Skeletal muscle tissue (tissue), 4 donors: Measurements from ENCODE around the gene CYLD. TPM values are rescaled to one million over a fixed set of nuclear protein-coding genes. Genes with fewer than 3 reads are reported as not detected.

ENCODE experiments used
- H3K27ac ChIP-seq: one replicate; pipeline ENCODE4 v1.7.0; 2013; ENCODE audit warnings: mild to moderate bottlenecking, low read depth, low read length, inconsistent platforms
- H3K27me3 ChIP-seq, 3 donors: one replicate each; pipeline ENCODE4 v1.7.0; 2013; ENCODE audit warnings: low read length in 3 of 3; ENCODE audit not compliant: control insufficient read depth in 3 of 3, insufficient read depth in 3 of 3
- H3K36me3 ChIP-seq, 3 donors: one replicate each; pipeline ENCODE4 v1.7.0; 2013; ENCODE audit warnings: low read length in 3 of 3; ENCODE audit not compliant: control insufficient read depth in 3 of 3, insufficient read depth in 3 of 3
- H3K4me1 ChIP-seq, 3 donors: one replicate each; pipeline ENCODE4 v1.7.0; 2013; ENCODE audit warnings: low read length in 3 of 3, mild to moderate bottlenecking in 3 of 3; ENCODE audit not compliant: control insufficient read depth in 3 of 3, insufficient read depth in 3 of 3
- H3K4me3 ChIP-seq, 3 donors: one replicate each; pipeline ENCODE4 v1.7.0; 2013; ENCODE audit warnings: low read length in 3 of 3
- H3K9ac ChIP-seq, 3 donors: one replicate each; pipeline ENCODE4 v1.7.0; 2013; ENCODE audit warnings: low read length in 3 of 3, mild to moderate bottlenecking in 3 of 3, moderate library complexity in 2 of 3, low read depth in 1 of 3
- H3K9me3 ChIP-seq, 3 donors: one replicate each; pipeline ENCODE4 v1.7.0; 2013; ENCODE audit warnings: low read length in 3 of 3; ENCODE audit not compliant: control insufficient read depth in 3 of 3
- total RNA-seq: library from RNA; depleted of rRNA; stranded (reverse); fragments of >200 nt; gene quantifications from one replicate; pipeline ENCODE4 v1.2.3, GENCODE V29; 2014
- donor health status: Osteomylitis.

CYLD gene
- total RNA-seq, 1 donor from 2014 or later = 32.4 TPM

DNA sequence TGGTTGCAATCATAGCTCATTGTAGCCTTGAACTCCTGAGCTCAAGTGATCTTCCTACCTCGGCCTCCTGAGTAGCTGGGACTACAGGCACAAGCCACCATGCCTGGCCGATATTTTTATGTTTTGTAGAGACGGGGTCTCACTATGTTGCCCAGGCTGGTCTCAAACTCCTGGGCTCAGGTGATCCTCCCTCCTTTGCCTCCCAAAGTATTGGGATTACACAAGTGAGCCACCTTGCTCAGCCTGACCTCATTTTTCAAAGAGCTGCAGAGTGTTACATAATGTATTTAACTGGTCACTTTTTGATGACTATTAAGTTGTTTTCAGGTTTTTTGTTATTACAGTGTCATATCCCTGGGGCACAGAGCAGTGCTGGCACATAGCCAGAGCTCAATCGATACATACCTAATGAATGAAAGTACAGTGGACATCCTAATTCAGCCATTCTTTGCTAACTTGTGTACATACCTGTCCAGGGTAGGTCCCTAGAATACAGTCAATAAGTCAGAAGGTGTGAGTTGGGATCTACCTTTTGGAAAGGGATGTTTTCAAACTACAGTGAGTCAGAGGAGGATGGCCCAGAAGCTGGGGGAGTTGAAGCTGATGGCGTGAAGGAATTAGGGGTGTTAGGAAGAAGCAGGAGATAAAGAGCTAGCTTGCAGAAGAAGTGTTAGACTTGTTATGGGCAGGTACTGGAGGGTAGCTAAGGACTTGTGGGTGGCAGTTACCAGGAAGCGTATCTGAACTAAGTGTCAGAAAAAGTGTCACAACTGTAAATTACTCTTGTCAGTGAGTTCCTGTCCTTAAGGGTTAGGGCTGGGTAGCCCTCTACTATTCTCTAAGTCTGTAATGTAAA is 20.1 kb upstream of the CYLD start:
- no peak overlapping the region for H3K4me3 ChIP-seq
- H3K27me3 ChIP-seq = no peaks in the 10 kb centered on the region
- no peaks in the 10 kb centered on the region for H3K4me1 ChIP-seq

DNA sequence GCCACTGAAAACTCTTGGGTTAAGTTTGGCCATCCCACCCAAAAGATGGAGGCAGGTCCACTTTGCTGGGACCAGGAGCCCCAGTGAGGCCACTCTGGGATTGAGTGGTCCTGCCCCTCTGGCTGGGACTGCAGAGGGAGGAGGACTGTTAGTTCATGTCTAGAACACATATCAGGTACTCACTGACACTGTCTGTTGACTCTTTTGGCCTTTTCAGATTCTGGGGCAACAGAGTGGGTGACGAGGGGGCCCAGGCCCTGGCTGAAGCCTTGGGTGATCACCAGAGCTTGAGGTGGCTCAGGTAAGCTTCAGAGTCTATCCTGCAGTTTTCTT is 19.5 kb upstream of the CYLD start:
- Histone ChIP-seq H3K36me3 (no peaks in the 10 kb centered on the region), H3K4me3 (no peak overlapping the region), H3K4me1 (no peaks in the 10 kb centered on the region), H3K27ac (no peak overlapping the region), H3K27me3 (no peaks in the 10 kb centered on the region), H3K9ac (no peak overlapping the region), H3K9me3 (no peaks in the 10 kb centered on the region)

More for the DNA sequence above, 20.1 kb upstream of the CYLD start:
- H3K36me3 ChIP-seq = no peaks in the 10 kb centered on the region
- no peak overlapping the region for H3K27ac ChIP-seq
- H3K9ac ChIP-seq = no peak overlapping the region
- H3K9me3 ChIP-seq = no peaks in the 10 kb centered on the region

DNA sequence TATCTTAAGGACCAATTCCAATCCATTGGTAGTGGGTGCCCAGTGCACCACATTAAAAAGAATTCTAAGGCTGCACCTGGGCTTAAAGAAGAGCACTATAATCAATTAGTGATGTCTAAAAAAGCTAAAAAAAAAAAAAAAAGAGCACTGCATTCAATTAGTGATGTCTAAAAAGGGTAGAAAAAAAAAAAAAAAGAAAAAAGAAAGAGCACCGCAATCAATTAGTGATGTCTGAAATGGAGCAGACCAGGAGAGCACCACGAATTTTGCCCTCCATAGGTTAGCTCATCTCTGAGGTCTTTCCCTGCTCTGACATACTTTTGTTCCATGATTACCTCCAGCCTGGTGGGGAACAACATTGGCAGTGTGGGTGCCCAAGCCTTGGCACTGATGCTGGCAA is 18.9 kb upstream of the CYLD start:
- H3K36me3 ChIP-seq = no peaks in the 10 kb centered on the region
- no peak overlapping the region for H3K4me3 ChIP-seq
- no peaks in the 10 kb centered on the region for H3K4me1 ChIP-seq
- no peaks in the 10 kb centered on the region for H3K27me3 ChIP-seq
- no peak overlapping the region for H3K27ac ChIP-seq
- no peaks in the 10 kb centered on the region for H3K9me3 ChIP-seq
- H3K9ac ChIP-seq = no peak overlapping the region

DNA sequence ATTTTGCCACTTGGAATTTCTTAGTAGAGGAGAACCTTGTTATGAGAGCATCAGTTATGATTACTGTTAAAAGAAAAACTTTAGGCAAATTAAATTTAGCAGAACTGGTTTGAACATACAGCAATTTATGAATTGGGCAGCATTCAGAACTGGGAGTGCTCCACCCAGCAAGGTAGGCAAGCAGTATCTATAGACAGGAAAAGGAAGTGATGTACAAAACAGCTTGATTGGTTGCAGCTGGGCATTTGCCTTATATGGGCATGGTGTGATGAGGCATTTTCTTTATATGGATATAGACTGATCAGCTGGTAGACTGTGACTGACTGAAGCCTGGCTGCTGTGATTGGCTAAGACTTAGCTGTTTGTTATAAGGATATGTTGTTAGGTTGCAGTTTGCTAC is 17.6 kb upstream of the CYLD start:
- H3K4me3 ChIP-seq = no peak overlapping the region
- H3K9ac ChIP-seq = no peak overlapping the region
- no peaks in the 10 kb centered on the region for H3K27me3 ChIP-seq
- H3K36me3 ChIP-seq = no peaks in the 10 kb centered on the region
- H3K9me3 ChIP-seq = no peaks in the 10 kb centered on the region
- H3K4me1 ChIP-seq = no peaks in the 10 kb centered on the region
- H3K27ac ChIP-seq = no peak overlapping the region

- Histone ChIP-seq H3K9me3 (no peaks in the 10 kb centered on the region), H3K9ac (no peak overlapping the region), H3K36me3 (no peaks in the 10 kb centered on the region), H3K4me1 (peaks cover 0 to 9% (median 2%) of the 10 kb centered on the region in 3 donors), H3K27ac (no peak overlapping the region), H3K27me3 (no peaks in the 10 kb centered on the region), H3K4me3 (no peak overlapping the region)
Measured at GRCh38 chr16:50731130-50731988, 10.5 kb upstream of the CYLD start.

DNA sequence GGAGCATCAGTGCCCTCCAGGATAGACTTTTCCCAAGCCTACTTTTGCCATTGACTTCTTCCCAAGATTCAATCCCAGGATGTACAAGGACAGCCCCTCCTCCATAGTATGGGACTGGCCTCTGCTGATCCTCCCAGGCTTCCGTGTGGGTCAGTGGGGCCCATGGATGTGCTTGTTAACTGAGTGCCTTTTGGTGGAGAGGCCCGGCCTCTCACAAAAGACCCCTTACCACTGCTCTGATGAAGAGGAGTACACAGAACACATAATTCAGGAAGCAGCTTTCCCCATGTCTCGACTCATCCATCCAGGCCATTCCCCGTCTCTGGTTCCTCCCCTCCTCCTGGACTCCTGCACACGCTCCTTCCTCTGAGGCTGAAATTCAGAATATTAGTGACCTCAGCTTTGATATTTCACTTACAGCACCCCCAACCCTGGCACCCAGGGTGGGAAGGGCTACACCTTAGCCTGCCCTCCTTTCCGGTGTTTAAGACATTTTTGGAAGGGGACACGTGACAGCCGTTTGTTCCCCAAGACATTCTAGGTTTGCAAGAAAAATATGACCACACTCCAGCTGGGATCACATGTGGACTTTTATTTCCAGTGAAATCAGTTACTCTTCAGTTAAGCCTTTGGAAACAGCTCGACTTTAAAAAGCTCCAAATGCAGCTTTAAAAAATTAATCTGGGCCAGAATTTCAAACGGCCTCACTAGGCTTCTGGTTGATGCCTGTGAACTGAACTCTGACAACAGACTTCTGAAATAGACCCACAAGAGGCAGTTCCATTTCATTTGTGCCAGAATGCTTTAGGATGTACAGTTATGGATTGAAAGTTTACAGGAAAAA is 9.7 kb upstream of the CYLD start:
- no peaks in the 10 kb centered on the region for H3K36me3 ChIP-seq
- H3K27ac ChIP-seq = no peak overlapping the region
- no peak overlapping the region for H3K9ac ChIP-seq

DNA sequence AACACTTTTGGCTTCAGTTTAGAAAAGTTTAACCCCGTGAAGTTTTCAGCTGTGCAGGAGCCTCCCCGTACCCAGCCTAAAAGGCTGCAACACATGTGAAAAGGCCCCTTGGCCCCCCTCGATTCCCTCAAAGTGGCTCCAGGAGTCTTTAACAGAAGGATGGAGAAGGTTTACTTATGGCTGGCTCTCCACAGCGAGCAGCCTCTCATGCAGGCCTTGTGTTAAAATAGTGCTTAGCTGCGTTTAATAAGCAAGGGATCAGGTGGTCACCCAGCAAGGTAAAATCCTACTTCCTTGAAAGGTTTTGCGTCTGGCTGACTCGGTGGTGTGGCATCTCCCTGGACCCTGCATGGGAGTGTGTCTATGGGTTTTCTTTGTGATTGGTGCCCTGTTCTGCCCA is 8.4 kb upstream of the CYLD start:
- no peak overlapping the region for H3K4me3 ChIP-seq
- H3K4me1 ChIP-seq = peaks cover 0 to 9% (median 2%) of the 10 kb centered on the region in 3 donors
- H3K27me3 ChIP-seq = no peaks in the 10 kb centered on the region
- no peak overlapping the region for H3K9ac ChIP-seq
- H3K9me3 ChIP-seq = no peaks in the 10 kb centered on the region
- no peak overlapping the region for H3K27ac ChIP-seq
- H3K36me3 ChIP-seq = no peaks in the 10 kb centered on the region

More for the DNA sequence above, 9.7 kb upstream of the CYLD start:
- H3K9me3 ChIP-seq = no peaks in the 10 kb centered on the region
- peaks cover 0 to 9% (median 2%) of the 10 kb centered on the region in 3 donors for H3K4me1 ChIP-seq
- no peaks in the 10 kb centered on the region for H3K27me3 ChIP-seq
- no peak overlapping the region for H3K4me3 ChIP-seq

DNA sequence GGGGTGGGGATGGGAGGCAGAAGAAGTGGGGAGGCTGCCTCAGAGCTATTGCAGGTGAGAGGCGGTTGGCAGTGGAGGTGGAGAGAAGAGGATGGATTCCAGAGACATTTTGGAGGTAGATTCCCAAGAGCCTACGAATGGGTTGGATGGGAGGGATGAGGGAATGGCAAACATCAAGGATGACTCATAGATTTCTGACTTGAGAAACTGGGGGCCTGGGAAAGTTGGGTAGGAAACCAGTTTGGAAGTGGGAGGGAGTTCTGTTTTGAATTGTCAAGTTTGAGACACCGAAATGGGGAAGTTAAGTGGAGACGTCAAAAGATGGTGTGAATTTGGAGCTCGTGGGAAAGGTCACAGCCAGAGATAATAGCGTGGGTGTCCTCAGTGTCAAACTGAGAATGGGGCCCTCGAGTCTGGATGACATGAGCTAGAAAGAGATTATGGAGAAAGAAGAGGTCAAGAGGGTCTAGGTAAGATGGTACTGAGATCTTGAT is 6.2 kb upstream of the CYLD start:
- Histone ChIP-seq H3K27ac (no peak overlapping the region), H3K9me3 (no peaks in the 10 kb centered on the region), H3K27me3 (no peaks in the 10 kb centered on the region), H3K4me3 (no peak overlapping the region), H3K4me1 (peaks cover 0 to 9% (median 2%) of the 10 kb centered on the region in 3 donors), H3K9ac (no peak overlapping the region), H3K36me3 (no peaks in the 10 kb centered on the region)

DNA sequence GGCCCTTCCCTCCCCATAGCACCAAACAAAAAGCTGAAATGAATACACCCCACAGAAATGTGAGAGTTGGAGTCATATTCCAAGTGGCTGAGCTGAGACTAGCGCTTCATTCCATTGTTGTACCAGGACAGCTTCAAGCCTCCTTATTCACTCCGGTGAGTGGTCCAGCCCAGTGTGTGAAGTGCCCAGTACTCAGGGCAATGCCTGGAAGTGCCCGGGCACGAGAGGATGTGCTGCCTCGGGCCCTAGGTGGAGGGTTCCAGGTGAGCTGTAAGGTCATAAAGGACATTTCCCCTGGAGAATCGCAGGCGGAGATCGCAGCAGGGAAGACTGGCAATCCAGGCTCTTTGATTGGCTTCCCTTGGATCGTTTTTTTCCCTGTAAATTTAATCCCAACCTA is 5.4 kb upstream of the CYLD start:
- no peaks in the 10 kb centered on the region for H3K9me3 ChIP-seq
- no peak overlapping the region for H3K27ac ChIP-seq
- no peak overlapping the region for H3K4me3 ChIP-seq
- peaks cover 5 to 14% (median 7%) of the 10 kb centered on the region in 3 donors for H3K4me1 ChIP-seq
- no peaks in the 10 kb centered on the region for H3K36me3 ChIP-seq
- no peak overlapping the region for H3K9ac ChIP-seq
- no peaks in the 10 kb centered on the region for H3K27me3 ChIP-seq
